NCI-H2081 treated with DMSO at 0.1 percent for 48 hours (cell line): ENCODE measurements around the gene SBF1.
"Not testable (repeated sequence)": the region's sequence is repeated elsewhere in the genome, so short reads cannot be mapped to it uniquely, and the experiment has no call there.

ENCODE experiments used
- DNase-seq: peaks from one replicate; lab custom pipeline; 2025; lab: John Stamatoyannopoulos, UW

Gene SBF1

DNA sequence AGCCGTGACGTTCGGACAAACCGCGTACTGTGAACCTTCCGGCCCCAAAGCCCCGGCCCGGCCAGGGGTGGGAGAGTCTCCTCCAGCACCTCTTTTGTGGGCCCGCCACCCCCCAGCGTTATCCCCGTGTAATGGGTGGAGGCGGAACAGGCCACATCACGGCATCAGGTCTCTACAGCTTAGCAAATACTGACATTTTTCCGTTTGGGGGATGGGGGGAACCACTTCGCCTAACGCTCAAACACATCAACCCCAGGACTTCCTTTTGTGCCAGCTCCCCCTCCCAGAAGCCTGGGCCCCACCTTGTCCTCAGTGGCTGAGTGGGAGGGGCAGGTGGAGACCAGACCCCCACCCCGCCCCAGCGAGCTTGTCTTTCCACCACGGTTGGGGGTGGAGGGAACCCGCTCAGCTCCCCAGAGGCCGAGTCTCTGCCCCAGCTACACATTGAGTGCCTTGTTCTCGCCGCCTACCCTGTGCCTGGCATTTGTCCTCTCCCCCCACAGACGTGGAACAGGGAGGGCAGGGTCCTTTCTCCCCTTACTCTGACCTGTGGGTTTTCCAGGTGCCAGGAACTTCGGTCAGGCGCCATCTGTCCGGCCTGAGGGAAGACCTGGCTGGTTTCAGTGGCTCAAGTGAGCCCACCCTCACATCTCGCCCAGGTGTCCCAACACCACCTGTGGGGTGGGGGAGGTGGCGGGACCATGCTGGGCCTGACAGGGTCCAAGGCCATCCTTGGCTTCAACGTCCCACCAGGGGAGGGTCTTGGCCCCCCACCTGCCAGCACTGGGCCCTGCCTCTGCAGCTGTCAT, 29.6 kb downstream of the SBF1 start:
- no peak for DNase-seq

DNA sequence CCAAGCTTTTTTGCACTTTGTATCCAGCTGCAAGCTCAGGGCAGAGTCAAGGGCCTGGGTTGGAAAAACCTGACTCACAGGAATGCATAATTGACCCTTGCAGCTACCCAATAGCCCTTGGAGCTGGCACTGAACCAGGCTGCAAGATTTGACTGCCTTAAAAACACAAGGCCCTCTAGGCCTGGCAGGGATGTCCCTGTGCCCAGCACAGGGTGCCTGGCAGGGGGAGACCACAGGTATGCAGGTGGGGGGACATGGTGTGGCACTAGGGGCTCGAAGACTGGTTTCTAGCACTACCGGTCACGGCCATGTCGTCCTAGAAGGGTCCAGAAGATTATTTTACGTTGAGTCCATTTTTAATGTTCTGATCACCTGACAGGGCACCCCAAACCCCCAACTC, 30.2 kb downstream of the SBF1 start:
- no peak for DNase-seq

DNA sequence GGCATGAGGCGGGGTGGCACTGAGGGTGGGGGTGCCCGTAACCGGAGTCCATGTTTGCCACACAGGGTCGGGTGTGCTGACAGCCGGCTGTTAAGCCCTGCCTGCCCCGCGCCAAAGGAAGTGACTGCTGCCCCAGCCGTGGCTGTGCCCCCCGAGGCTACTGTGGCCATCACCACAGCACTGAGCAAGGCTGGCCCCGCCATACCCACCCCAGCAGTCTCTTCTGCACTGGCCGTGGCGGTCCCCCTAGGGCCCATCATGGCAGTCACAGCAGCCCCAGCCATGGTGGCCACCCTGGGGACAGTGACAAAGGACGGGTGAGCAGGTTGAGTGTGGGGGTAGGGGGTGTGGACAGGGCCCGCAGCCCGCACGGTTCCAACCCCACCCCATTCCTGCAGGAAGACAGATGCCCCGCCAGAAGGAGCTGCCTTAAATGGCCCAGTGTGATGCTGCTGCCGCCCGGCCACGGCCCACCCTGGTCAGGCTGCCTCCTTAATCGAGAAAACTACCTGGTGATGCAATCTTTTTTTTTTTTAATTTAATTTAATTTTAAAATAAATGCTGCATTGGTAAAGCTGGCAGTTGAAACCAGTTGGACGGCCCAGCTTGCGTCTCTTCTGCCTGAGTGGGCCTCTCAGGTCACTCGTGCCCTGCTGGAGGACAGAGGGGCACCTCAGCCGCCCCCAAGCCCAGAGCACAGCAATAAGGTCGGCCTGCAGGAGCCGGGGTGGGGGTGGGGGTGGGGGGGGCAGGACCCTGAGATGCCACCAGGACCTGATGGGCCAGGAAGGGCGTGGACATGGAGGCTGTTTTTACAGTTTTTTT, 30.8 kb downstream of the SBF1 start:
- DNase-seq, result no peak

DNA sequence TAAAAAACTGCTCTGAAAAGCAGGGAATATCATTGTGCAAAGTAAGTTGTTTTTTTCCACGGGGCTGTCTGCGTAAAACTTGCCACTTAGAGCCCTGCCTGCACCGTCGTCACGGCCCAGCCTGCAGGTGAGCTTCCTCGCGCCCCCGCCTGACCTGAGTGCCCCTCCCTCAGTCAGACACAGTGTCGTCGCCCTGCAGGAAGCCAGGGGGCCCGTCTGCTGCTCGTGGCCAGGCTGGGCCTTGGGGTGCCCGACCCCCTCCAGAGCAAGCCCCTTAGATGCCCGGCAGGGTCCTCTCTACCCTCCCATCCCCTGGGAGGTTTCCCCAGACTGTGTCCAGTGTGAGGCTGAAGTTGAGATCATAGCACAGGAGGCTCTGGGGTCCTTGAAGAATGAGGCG, 31.6 kb downstream of the SBF1 start:
- no peak for DNase-seq

DNA sequence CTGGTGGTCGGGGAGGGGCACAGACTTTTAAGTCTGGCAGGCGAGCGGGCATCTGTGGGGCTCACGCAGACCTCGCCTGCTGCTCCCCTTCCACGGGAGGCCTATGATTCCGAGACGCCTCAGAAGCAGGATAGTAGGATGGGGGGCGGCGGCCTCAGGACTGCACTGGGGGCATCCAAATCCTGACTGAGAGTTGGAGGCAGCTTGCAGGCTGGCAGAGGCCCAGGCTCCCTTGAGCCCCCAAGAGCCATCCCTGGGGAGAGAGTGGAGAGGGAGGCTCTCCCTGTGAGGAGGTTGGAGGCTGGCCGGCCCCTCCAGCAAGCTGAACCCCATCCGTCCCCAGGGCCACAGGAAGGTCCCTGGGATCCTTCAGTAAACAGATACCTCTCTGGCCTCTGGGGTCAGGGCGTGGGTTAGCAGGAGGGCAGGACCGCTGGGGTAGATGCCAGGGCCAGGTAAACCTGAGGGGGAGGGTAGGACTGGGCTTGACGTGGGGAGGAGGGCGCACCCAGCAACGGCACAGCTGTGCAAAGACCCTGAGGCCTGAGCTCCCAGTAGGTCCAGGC, 33.3 kb downstream of the SBF1 start:
- DNase-seq, result no peak

DNA sequence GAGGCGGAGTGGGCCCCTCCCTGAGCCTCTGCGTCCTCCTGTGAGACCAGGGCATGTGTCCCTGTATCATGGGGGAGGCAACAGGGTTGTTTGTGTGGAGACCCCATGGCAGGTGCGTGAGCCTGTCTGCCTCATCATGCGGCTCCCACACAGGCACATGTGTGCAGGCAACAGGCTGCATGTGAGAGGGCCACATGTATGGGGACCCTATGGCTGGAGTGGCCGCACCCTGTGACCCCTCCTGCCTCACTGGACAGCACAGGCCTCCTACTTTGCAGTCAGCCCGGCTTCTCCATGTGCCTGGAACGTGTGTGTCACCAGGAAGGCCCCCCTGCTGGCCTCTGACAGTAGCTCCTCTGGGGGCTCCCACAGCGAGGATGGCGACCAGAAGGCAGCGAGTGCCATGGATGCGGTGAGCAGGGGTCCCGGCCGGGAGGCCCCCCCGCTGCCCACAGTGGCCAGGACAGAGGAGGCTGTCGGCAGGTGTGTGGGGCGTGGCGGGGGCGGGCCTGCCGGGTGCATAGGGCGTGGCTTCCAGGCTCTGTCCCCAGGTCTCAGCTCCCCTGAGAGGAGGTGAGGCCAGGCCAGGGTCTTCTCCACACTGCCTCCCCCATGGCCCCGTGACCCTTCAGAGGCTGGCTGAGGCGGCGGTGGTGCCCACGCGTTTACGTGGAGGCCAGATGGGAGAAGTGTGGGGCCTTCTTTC, 34.1 kb downstream of the SBF1 start:
- DNase-seq, result no peak

DNA sequence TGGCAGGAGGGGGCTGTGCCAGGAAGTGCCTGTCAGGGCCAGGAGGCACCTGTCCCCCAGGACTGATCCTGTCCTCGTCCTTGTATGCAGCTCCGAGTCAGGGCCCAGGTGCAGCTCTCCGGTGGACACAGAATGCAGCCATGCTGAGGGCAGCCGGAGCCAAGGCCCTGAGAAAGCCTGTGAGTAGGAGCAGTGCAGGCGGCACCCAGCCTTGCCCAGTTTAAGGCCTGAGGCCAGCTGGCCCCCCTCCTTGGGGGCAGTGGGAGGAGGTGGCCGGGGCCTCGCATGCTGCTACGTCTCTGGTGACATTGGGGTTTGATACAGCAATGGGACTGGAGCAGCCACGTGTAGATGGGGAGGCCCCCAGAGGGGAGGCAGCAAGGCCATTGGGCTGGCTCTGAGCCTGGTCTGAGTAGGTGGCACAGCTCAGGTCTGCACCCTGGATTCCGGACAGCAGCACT, 34.9 kb downstream of the SBF1 start:
- no peak for DNase-seq

DNA sequence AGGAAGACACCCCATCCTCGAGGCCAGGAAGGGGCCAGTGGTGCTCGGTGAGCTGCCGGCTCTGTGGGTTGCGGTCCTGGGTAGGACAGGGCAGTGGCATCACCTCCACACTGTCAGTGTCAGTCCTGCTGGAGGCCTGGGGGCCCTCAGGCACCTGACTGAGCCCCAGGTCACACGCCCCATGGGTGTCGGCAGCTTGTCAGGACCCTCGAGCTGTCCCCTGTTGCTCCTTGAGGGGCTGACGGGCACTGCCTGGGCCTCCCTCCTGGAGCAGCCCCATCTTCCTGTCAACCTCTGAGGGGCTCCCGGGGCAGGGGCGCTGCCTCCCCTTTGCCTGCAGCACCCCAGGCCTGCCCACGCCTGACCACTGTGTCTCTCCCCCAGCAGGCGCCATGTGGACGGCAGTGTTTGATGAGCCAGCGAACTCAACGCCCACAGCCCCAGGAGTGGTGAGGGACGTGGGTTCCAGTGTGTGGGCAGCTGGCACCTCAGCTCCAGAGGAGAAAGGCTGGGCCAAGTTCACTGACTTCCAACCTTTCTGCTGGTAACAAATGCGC, 35.4 kb downstream of the SBF1 start:
- DNase-seq, result no peak

DNA sequence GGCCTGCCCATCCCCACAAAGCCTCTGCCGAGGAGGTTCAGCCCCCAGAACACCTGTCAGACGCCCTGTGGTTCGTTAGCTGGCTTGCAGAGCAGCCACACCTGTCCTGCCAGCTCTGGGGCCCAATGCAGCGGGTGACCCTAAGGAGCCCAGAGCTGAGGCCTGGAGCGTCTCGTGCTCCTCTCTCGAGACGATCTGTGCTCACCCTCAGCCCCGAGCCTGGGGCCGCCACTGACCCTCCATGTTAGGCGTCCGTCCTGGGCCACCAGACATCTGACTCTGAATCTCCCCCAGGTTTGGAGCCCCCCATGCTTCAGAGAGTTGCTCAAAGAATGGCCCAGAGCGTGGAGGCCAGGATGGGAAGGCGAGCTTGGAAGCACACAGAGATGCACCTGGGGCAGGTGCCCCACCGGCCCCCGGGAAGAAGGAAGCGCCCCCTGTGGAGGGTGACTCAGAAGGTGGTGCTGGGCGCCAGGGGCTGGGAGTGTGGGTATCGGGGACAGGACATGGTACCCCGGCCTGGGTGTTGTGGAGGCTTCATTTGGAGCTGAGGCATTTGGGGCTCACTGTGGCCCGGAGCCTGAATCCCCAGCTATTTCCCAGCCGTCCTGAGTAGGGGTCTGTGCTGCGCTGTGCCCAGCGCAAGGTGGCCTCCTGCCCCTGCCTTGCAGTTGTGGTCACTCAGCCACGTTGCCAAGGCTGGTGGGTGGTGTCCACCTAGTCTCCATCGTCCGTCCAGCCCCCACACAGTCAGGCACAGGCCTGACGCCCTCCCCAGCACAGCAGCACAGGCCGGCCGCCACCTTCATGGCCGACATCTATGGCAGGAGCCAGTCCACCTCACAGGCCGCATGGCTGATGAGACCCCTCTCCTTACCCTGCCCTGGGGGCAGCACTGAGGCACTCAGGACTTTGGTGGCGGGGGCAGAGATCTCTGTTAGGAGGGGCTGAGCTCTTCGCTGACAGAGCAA, 36.2 kb downstream of the SBF1 start:
- DNase-seq, result no peak

DNA sequence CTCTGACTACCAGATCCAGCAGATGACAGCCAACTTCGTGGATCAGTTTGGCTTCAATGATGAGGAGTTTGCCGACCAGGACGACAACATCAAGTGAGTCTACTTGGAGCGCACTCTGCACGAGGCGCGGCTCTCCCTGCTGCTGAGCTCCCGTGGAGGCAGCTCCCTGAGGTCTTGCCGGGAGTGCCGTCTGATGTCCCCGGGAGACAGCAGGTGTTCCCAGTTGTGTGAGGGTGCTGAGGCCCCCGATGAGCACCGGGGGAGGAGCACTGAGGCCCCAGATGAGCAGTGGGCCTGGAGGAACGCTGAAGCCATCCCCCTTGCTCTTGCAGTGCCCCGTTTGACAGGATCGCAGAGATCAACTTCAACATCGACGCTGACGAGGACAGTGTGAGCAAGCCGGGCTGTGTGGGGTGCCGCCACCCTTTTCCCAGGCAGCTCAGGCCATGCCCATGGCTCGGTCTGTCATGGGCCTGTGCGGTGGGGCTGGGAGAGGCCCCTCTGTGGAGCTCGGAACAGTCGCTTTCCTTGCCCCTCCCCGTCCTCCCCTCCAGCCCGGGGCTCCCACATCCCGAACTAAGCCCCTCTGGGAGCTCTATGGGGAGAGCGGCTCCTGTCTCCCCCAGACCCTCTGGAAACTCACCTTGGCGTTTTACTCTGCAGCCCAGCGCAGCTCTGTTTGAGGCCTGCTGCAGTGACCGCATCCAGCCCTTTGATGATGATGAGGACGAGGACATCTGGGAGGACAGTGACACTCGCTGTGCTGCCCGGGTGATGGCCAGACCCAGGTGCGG, 37.1 kb downstream of the SBF1 start:
- DNase-seq, result no peak

DNA sequence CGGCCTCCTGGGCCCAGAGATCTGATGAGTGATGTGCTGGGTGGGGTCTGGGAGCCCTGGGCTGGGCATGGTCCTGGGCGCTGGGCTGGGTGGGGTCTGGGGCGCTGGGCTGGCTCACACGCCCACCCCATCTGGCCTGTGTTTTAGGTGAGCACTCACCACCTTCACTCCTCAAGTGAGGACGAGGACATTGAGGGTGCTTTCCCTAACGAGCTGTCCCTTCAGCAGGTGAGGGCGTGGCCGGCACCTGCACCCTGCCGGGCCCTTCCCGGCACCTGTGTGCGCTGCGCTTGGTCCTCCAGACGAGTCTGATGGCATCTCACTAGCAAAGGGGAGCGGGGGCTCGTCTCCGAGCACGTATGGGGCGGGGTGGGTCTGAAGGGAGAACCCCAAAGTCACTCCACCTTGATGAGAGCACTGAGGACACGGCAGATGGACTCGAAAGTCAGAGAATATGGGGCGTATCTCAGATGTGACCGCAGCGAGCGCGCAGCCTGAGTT, 37.9 kb downstream of the SBF1 start:
- DNase-seq, result no peak

DNA sequence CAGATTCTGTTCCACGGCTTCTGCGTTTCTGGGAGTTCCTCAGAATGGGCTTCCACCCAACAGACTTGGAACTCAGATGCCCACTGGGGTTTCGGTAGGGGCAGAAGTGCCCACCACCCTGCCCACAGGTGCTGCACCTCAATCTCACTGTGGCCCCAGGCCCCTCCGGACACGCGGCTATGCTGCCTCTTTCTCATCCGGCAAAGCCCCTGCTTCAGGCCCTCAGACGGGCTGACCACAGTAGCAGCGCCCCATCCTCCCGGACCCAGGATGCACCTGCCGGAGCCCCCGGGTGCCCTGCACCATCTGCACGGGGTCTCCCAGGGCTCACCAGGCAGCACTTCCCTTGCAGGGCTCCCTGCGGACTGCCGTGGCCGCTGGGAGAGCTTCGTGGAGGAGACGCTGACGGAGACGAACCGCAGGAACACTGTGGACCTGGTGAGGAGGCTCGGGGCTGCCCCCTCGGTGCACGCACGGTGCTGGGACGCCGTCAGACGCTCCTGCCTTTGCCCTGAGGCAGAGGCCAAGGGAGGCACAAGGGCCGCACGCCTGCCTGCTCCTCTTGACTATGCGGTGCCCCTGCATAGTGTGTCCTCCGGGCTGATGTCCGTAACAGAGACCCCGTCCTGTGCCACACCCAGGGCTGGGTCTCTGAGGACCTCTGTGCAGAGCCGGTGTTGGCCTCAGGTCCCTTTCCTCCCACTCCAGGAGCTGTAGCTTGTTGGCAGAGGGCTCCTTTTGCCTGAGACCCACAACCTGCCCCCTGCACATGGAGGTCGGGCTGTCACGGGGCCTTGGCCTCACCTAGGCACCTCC, 38.6 kb downstream of the SBF1 start:
- DNase-seq, result no peak

DNA sequence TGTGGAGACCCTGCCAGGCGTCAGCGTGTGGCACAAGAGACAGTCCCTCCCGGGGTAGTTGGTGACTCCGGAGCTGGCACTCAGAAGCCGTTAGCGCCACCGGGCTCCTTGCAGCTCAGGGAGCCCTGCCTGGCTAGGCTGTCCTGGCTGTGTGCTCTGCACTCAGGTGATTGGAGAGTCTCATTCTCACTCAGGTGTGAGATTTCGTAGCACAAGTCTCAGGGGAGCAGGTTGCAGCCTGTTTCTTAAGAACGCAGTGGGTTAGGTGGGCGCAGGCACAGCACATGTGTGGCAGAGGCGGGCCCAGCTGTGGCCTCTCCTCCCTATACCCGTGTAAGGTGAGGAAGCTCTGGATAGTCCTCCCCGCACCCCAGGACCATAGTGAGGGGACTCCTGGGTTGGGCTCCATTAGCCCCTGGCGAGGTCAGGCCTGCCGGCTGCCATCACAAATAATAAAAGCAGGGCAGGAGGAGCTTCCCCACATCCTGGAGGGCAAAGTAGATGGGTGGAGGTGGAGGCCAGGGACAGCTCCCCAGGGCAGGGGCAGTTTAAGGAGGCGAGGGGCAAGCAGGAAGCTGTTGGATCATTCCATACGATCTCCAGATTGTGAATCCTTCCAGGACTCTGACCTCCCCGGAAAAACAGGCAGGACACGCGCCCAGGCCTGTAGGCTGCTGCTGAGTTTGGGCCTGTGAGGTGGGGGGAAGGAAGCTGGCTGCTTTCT, 39.4 kb downstream of the SBF1 start:
- DNase-seq, result no peak

DNA sequence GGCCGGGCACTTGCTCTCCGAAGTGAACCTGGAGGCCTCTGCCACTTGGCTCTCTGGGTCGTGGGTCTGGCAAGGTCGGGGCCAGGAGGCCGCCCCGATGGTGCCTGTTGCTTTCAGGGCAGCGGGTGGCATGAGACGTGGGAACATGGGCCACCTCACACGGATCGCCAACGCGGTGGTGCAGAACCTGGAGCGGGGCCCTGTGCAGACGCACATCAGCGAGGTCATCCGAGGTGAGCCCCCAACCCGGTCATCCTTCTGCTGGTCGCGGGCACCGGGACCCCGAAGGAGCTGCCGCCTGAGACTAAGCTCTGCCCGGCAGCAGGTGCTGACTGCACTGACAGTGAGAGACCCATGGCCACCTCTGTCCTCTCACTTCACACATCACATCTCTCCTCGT, 40.0 kb downstream of the SBF1 start:
- no peak for DNase-seq

DNA sequence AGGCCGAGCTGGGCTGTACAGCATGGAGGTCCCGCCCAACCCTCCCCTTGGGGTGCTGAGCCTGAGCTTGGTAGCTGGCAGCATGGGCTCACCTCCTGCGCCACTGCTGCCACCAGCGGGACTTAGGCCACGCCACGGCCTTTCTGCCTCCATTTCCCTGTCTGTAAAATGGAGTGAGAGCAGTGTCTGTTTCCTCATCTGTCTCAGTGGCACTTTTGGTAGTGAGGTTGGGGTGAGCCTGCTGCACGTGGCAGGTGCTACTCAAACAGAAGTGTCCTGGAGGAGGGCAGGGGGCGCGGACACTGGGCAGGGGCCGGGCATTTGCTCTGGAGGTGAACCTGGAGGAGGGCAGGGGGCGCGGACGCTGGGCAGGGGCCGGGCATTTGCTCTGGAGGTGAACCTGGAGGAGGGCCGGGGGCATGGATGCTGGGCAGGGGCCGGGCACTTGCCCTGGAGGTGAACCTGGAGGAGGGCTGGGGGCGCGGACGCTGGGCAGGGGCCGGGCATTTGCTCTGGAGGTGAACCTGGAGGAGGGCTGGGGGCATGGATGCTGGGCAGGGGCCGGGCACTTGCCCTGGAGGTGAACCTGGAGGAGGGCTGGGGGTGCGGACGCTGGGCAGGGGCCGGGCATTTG, 41.8 kb downstream of the SBF1 start:
- not testable (repeated sequence) for DNase-seq

DNA sequence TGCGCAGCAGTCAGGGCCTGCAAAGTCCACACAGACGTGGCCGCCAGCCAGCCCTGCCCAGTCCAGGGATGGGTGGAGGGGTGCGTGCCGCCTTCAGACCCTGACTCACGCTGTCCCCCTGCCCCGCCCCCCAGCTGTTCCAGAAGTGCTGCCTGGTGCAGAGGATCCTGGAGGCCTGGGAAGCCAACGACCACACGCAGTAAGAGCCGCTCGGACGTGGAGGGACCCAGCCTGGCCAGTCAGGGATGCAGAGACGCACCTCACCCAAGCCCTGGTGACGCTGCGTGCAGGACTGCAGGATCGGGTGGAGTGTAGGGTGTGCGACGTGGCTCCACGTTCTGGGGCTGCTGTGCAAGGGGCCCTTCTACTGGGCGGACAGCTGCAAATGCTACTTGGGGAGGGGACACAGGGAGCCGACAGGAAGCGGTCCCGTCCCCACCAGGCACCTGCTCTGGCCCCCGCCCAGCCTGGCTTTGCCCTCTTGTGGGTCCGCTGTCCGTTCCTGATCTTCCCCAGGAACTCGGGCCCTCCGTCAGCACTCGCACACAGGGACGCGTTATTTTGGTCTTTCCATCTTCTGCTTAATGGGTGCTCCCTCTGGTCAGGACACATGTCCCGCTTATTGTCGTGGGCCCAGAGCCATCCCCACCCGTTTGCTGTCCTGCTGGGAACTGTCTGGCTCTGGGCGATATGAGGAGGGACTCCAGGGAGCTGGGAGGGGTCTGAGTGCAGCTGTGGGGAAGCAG, 42.5 kb downstream of the SBF1 start:
- DNase-seq, result no peak
